GM23338 (cell line): ENCODE measurements around the gene MAP1B. TPM values are rescaled to one million over a fixed set of nuclear protein-coding genes. Genes with fewer than 3 reads are reported as not detected.

Source experiments
- ATAC-seq: fragments of 200-7000 bp; cut with Tn5 transposase; 3 replicates; pipeline ENCODE4 v1.9.1; 2020
- DNase-seq: peaks from one replicate; pipeline ENCODE4 v3.0.0-alpha.2; 2015; ENCODE audit warnings: low spot score
- H2AFZ ChIP-seq: fragments of 200-600 bp; sonication (generic); 2 replicates; pipeline ENCODE4 v1.8.0; 2016; ENCODE audit warnings: antibody characterized with exemption, mild to moderate bottlenecking, moderate library complexity
- H3F3A ChIP-seq: fragments of 200-600 bp; sonication (generic); replicated peaks from 2 replicates; pipeline ENCODE4 v1.8.0; 2017; ENCODE audit warnings: antibody characterized with exemption, mixed run types, low read depth
- H3K27ac ChIP-seq: fragments of 200-600 bp; sonication (generic); 2 replicates; pipeline ENCODE4 v1.6.1; 2016; ENCODE audit warnings: low read depth
- H3K27me3 ChIP-seq: fragments of 200-600 bp; sonication (generic); 2 replicates; pipeline ENCODE4 v1.8.0; 2016; ENCODE audit warnings: mild to moderate bottlenecking, mixed run types, moderate library complexity; ENCODE audit not compliant: insufficient read depth
- H3K36me3 ChIP-seq: fragments of 200-600 bp; sonication (generic); 2 replicates; pipeline ENCODE4 v1.8.0; 2016; ENCODE audit warnings: mild to moderate bottlenecking; ENCODE audit not compliant: insufficient read depth
- H3K4me1 ChIP-seq: fragments of 200-600 bp; sonication (generic); 2 replicates; pipeline ENCODE4 v1.8.0; 2016; ENCODE audit warnings: mild to moderate bottlenecking, moderate library complexity; ENCODE audit not compliant: insufficient read depth
- H3K4me2 ChIP-seq: fragments of 200-600 bp; sonication (generic); 2 replicates; pipeline ENCODE4 v1.7.1; 2017; ENCODE audit warnings: mixed run types
- H3K4me3 ChIP-seq: fragments of 200-600 bp; sonication (generic); 2 replicates; pipeline ENCODE4 v1.6.1; 2016; ENCODE audit warnings: mixed run types
- H3K79me2 ChIP-seq: fragments of 200-600 bp; sonication (generic); replicated peaks from 2 replicates; pipeline ENCODE4 v1.8.0; 2017; ENCODE audit warnings: mild to moderate bottlenecking; ENCODE audit not compliant: insufficient read depth
- H3K9me2 ChIP-seq: fragments of 200-600 bp; sonication (generic); 2 replicates; pipeline ENCODE4 v1.8.0; 2017; ENCODE audit not compliant: insufficient read depth
- H4K20me1 ChIP-seq: fragments of 200-600 bp; sonication (generic); replicated peaks from 2 replicates; pipeline ENCODE4 v1.8.0; 2017; ENCODE audit warnings: mild to moderate bottlenecking; ENCODE audit not compliant: insufficient read depth
- H3K27ac Mint-ChIP-seq: 2 replicates; pipeline ENCODE4 v1.8.0; 2020; ENCODE audit warnings: inconsistent platforms, mild to moderate bottlenecking, moderate library complexity, mixed read lengths
- H3K27me3 Mint-ChIP-seq: 3 replicates; pipeline ENCODE4 v1.8.0; 2022; ENCODE audit warnings: low read depth, mild to moderate bottlenecking, moderate library complexity, mixed read lengths, inconsistent platforms; ENCODE audit not compliant: insufficient read depth, poor library complexity
- H3K36me3 Mint-ChIP-seq: 3 replicates; pipeline ENCODE4 v1.8.0; 2021; ENCODE audit warnings: low read depth, mild to moderate bottlenecking, inconsistent platforms, moderate library complexity, mixed read lengths
- H3K4me1 Mint-ChIP-seq: 3 replicates; pipeline ENCODE4 v1.8.0; 2020; ENCODE audit warnings: mild to moderate bottlenecking, inconsistent platforms, mixed read lengths
- H3K4me3 Mint-ChIP-seq: 3 replicates; pipeline ENCODE4 v1.8.0; 2021; ENCODE audit warnings: moderate library complexity, mild to moderate bottlenecking, inconsistent platforms, mixed read lengths
- H3K9me3 Mint-ChIP-seq: 3 replicates; pipeline ENCODE4 v1.8.0; 2020; ENCODE audit warnings: moderate library complexity, mild to moderate bottlenecking, inconsistent platforms, mixed read lengths
- CREB1 ChIP-seq: fragments of 250-450 bp; sonication (Bioruptor Pico); IDR thresholded peaks from 2 replicates; pipeline ENCODE4 v1.5.0; 2020; ENCODE audit warnings: low read depth, mild to moderate bottlenecking, moderate library complexity
- CTCF ChIP-seq, 2 experiments: fragments of 200-600 bp in 1 of 2; sonication (generic) in 1 of 2; conservative IDR thresholded peaks; 2 replicates each; pipeline versions ENCODE4 v1.5.1 to v1.6.1; 2016 to 2017; ENCODE audit warnings: antibody characterized with exemption in 2 of 2, low read depth in 2 of 2, mild to moderate bottlenecking in 2 of 2, moderate library complexity in 1 of 2
- ETS1 ChIP-seq: IDR thresholded peaks from 2 replicates; pipeline ENCODE4 v1.6.1; 2016; ENCODE audit warnings: antibody characterized with exemption
- EZH2 ChIP-seq: fragments of 200-600 bp; sonication (generic); IDR thresholded peaks from one replicate; pipeline ENCODE4 v1.8.0; 2017; ENCODE audit warnings: antibody characterized with exemption, mild to moderate bottlenecking, low read depth; ENCODE audit not compliant: unreplicated experiment
- EZH2phosphoT487 ChIP-seq: fragments of 200-600 bp; sonication (generic); IDR thresholded peaks from one replicate; pipeline ENCODE4 v1.8.1; 2018; ENCODE audit warnings: antibody characterized with exemption; ENCODE audit not compliant: unreplicated experiment
- JUNB ChIP-seq: IDR thresholded peaks from one replicate; pipeline ENCODE4 v1.6.1; 2016; ENCODE audit warnings: antibody characterized with exemption; ENCODE audit not compliant: unreplicated experiment
- NANOG ChIP-seq: IDR thresholded peaks from 2 replicates; pipeline ENCODE4 v1.6.1; 2016; ENCODE audit warnings: antibody characterized with exemption, borderline replicate concordance
- POLR2AphosphoS5 ChIP-seq: IDR thresholded peaks from 2 replicates; pipeline ENCODE4 v1.6.1; 2016; ENCODE audit warnings: antibody characterized with exemption, low read depth
- REST ChIP-seq: IDR thresholded peaks from one replicate; pipeline ENCODE4 v1.6.1; 2018; ENCODE audit warnings: antibody characterized with exemption; ENCODE audit not compliant: unreplicated experiment
- STAT1 ChIP-seq: IDR thresholded peaks from one replicate; pipeline ENCODE4 v1.6.1; 2016; ENCODE audit warnings: antibody characterized with exemption; ENCODE audit not compliant: unreplicated experiment
- ZNF114 ChIP-seq: fragments of 250-450 bp; sonication (Bioruptor Pico); IDR thresholded peaks from 2 replicates; pipeline ENCODE4 v1.5.0; 2020; ENCODE audit warnings: mild to moderate bottlenecking, moderate library complexity
- ZNF331 ChIP-seq: fragments of 250-450 bp; sonication (Bioruptor Pico); IDR thresholded peaks from 2 replicates; pipeline ENCODE4 v1.5.0; 2020; ENCODE audit warnings: low read depth, mild to moderate bottlenecking, moderate library complexity
- ZNF462 ChIP-seq: fragments of 250-450 bp; sonication (Bioruptor Pico); IDR thresholded peaks from 2 replicates; pipeline ENCODE4 v1.5.0; 2020; ENCODE audit warnings: mild to moderate bottlenecking, moderate library complexity
- polyA plus RNA-seq: library from polyadenylated mRNA; unstranded; fragments of >200 nt; fragmentation: Nextera tagmentation; extraction: Ambion mirVana; gene quantifications from 2 replicates; pipeline ENCODE4 v1.2.1, GENCODE V29; 2016
- total RNA-seq: library from RNA; depleted of rRNA; stranded (reverse); fragments of >200 nt; shearing (Covaris generic); gene quantifications from 2 replicates; pipeline ENCODE4 v1.2.3, GENCODE V29; 2014

MAP1B gene
- total and polyA plus RNA-seq, 2 experiments from 2014 or later: 148 to 263 TPM

- peaks cover 25% of the 10 kb centered on the region for H3K4me1 ChIP-seq
- no peaks in the 10 kb centered on the region for H3F3A ChIP-seq
- Mint-ChIP-seq H3K9me3 (no peaks in the 10 kb centered on the region), H3K4me3 (no peak overlapping the region), H3K4me1 (peaks cover 31% of the 10 kb centered on the region), H3K27ac (no peak overlapping the region), H3K36me3 (no peaks in the 10 kb centered on the region), H3K27me3 (peaks cover 7% of the 10 kb centered on the region)
- no peak overlapping the region for H3K27ac ChIP-seq
- DNase-seq (no peak), ATAC-seq (no peak)
- H3K79me2 ChIP-seq: no peaks in the 10 kb centered on the region
- no peak for TF ChIP-seq JUNB
- TF ChIP-seq REST: no peak
- no peak for TF ChIP-seq ZNF114 (CRISPR knock-in tag)
- TF ChIP-seq NANOG: no peak
- no peak for TF ChIP-seq ZNF331 (CRISPR knock-in tag)
- TF ChIP-seq EZH2: no peak
- TF ChIP-seq EZH2phosphoT487: no peak
- TF ChIP-seq ZNF462 (CRISPR knock-in tag): no peak
- TF ChIP-seq STAT1: no peak
- no peak for TF ChIP-seq CREB1 (CRISPR knock-in tag)
- no peak for TF ChIP-seq POLR2AphosphoS5
- TF ChIP-seq CTCF (conservative IDR thresholded peaks at IDR 0.05; ENCODE audit: low read depth in 2 of 2): no peak
- TF ChIP-seq ETS1: no peak
- no peaks in the 10 kb centered on the region for H4K20me1 ChIP-seq
- H3K27me3 ChIP-seq: no peaks in the 10 kb centered on the region
- peaks cover 10% of the 10 kb centered on the region for H3K9me2 ChIP-seq
- no peaks in the 10 kb centered on the region for H3K36me3 ChIP-seq
- H3K4me2 ChIP-seq: no peak overlapping the region
- H2AFZ ChIP-seq: no peak overlapping the region
- H3K4me3 ChIP-seq: no peak overlapping the region
These were observed 33.0 kb upstream of the MAP1B start for GRCh38 chr5:72074251-72074650.
